ENCODE results near the gene LNPK. TPM values are rescaled to one million over a fixed set of nuclear protein-coding genes. Genes with fewer than 3 reads are reported as not detected.

The LNPK gene
- polyA plus RNA-seq, 1 donor from 2014 or later: 46.7 TPM

DNA sequence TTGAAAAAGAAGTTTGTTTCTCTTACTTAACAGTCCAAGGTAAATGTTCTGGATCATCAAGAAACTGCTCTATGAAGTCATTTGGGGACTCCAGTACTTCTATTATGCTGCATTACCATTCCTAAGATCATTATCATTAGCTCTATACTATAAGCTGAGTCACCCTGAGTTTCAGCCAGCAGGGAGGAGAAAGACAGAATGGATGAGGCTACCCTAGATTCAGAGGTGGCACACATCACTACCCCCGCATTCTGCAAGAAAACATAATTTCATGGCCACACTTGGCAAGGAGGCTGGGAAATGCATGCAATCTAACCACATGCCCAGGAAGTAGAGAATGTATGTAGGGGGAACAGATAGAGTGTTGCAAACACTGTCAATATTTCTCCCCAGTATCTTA, 16.6 kb upstream of the LNPK start:
- H3K79me2 ChIP-seq (replicated peaks; ENCODE audit: insufficient read depth, low read length): no peaks in the 10 kb centered on the region
- H3K27ac ChIP-seq (ENCODE audit: low read length): no peak overlapping the region
- H3K4me3 ChIP-seq (ENCODE audit: low read length): no peak overlapping the region
- no peaks in the 10 kb centered on the region for H4K20me1 ChIP-seq (ENCODE audit: insufficient read depth)
- H3K4me2 ChIP-seq (ENCODE audit: low read length): no peak overlapping the region
- H3K36me3 ChIP-seq (ENCODE audit: insufficient read depth, low read length): no peaks in the 10 kb centered on the region
- no peaks in the 10 kb centered on the region for H3K9me3 ChIP-seq (ENCODE audit: low read length)
- no peaks in the 10 kb centered on the region for H3F3A ChIP-seq (ENCODE audit: insufficient read depth, low read length, poor library complexity, severe bottlenecking)
- no peak overlapping the region for H3K9ac ChIP-seq (ENCODE audit: low read length)
- no peaks in the 10 kb centered on the region for H3K9me2 ChIP-seq (ENCODE audit: insufficient read depth, low read length)
- no peak for TF ChIP-seq RAD21 (conservative IDR thresholded peaks at IDR 0.05)
- no peak for TF ChIP-seq SMC3 (conservative IDR thresholded peaks at IDR 0.05; ENCODE audit: poor library complexity)
- no peak for TF ChIP-seq EZH2 (IDR thresholded peaks at IDR 0.05; ENCODE audit: borderline replicate concordance, insufficient read depth, low read length, poor library complexity, severe bottlenecking)
- no peak for TF ChIP-seq TAF1 (IDR thresholded peaks at IDR 0.05; ENCODE audit: low read depth)
- TF ChIP-seq, protein P1, sequence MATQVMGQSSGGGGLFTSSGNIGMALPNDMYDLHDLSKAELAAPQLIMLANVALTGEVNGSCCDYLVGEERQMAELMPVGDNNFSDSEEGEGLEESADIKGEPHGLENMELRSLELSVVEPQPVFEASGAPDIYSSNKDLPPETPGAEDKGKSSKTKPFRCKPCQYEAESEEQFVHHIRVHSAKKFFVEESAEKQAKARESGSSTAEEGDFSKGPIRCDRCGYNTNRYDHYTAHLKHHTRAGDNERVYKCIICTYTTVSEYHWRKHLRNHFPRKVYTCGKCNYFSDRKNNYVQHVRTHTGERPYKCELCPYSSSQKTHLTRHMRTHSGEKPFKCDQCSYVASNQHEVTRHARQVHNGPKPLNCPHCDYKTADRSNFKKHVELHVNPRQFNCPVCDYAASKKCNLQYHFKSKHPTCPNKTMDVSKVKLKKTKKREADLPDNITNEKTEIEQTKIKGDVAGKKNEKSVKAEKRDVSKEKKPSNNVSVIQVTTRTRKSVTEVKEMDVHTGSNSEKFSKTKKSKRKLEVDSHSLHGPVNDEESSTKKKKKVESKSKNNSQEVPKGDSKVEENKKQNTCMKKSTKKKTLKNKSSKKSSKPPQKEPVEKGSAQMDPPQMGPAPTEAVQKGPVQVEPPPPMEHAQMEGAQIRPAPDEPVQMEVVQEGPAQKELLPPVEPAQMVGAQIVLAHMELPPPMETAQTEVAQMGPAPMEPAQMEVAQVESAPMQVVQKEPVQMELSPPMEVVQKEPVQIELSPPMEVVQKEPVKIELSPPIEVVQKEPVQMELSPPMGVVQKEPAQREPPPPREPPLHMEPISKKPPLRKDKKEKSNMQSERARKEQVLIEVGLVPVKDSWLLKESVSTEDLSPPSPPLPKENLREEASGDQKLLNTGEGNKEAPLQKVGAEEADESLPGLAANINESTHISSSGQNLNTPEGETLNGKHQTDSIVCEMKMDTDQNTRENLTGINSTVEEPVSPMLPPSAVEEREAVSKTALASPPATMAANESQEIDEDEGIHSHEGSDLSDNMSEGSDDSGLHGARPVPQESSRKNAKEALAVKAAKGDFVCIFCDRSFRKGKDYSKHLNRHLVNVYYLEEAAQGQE (IDR thresholded peaks at IDR 0.05; ENCODE audit: borderline replicate concordance): no peak
- TF ChIP-seq POLR2AphosphoS5 (IDR thresholded peaks at IDR 0.05): no peak
- TF ChIP-seq MXI1 (conservative IDR thresholded peaks at IDR 0.05; ENCODE audit: poor library complexity, severe bottlenecking): no peak
- TF ChIP-seq EP300 (conservative IDR thresholded peaks at IDR 0.05; ENCODE audit: poor library complexity, severe bottlenecking): no peak
- TF ChIP-seq, protein P2, sequence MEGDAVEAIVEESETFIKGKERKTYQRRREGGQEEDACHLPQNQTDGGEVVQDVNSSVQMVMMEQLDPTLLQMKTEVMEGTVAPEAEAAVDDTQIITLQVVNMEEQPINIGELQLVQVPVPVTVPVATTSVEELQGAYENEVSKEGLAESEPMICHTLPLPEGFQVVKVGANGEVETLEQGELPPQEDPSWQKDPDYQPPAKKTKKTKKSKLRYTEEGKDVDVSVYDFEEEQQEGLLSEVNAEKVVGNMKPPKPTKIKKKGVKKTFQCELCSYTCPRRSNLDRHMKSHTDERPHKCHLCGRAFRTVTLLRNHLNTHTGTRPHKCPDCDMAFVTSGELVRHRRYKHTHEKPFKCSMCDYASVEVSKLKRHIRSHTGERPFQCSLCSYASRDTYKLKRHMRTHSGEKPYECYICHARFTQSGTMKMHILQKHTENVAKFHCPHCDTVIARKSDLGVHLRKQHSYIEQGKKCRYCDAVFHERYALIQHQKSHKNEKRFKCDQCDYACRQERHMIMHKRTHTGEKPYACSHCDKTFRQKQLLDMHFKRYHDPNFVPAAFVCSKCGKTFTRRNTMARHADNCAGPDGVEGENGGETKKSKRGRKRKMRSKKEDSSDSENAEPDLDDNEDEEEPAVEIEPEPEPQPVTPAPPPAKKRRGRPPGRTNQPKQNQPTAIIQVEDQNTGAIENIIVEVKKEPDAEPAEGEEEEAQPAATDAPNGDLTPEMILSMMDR (IDR thresholded peaks at IDR 0.05; ENCODE audit: poor library complexity, severe bottlenecking): no peak
- H2AFZ ChIP-seq (ENCODE audit: low read depth, low read length): no peak overlapping the region
- H3K27me3 ChIP-seq (ENCODE audit: insufficient read depth, low read depth, low read length): no peaks in the 10 kb centered on the region

DNA sequence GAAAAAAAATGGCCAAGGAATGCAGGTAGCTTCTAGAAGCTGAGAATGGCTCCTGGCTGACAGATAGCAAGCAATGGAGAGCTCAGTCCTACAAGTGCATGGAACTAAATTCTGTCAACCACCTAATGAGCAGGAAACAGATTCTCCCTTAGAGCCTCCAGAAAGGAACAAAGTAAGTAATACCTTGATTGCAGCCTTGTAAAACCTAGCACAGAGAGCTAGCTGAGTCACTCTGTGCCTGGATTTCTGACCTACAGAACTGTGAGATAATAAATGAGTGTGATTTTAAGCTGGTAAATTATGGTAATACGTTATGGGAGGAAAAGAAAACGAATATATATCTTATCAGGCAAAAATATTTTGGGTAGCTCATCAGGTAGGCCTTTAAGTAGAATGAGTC, 7.4 kb upstream of the LNPK start:
- no peak for TF ChIP-seq TAF1 (IDR thresholded peaks at IDR 0.05; ENCODE audit: low read depth)
- TF ChIP-seq, protein P2 (IDR thresholded peaks at IDR 0.05; ENCODE audit: poor library complexity, severe bottlenecking): no peak
- no peak for TF ChIP-seq EZH2 (IDR thresholded peaks at IDR 0.05; ENCODE audit: borderline replicate concordance, insufficient read depth, low read length, poor library complexity, severe bottlenecking)
- no peak for TF ChIP-seq SMC3 (conservative IDR thresholded peaks at IDR 0.05; ENCODE audit: poor library complexity)
- TF ChIP-seq RAD21 (conservative IDR thresholded peaks at IDR 0.05): no peak
- no peak for TF ChIP-seq EP300 (conservative IDR thresholded peaks at IDR 0.05; ENCODE audit: poor library complexity, severe bottlenecking)
- TF ChIP-seq POLR2AphosphoS5 (IDR thresholded peaks at IDR 0.05): no peak
- no peak for TF ChIP-seq MXI1 (conservative IDR thresholded peaks at IDR 0.05; ENCODE audit: poor library complexity, severe bottlenecking)
- TF ChIP-seq, protein P1 (IDR thresholded peaks at IDR 0.05; ENCODE audit: borderline replicate concordance): no peak
- Histone ChIP-seq H3F3A (ENCODE audit: insufficient read depth, low read length, poor library complexity, severe bottlenecking) (no peaks in the 10 kb centered on the region), H3K36me3 (ENCODE audit: insufficient read depth, low read length) (no peaks in the 10 kb centered on the region), H4K20me1 (ENCODE audit: insufficient read depth) (no peaks in the 10 kb centered on the region), H3K9ac (ENCODE audit: low read length) (no peak overlapping the region), H3K27me3 (ENCODE audit: insufficient read depth, low read depth, low read length) (no peaks in the 10 kb centered on the region), H3K27ac (ENCODE audit: low read length) (no peak overlapping the region), H3K4me2 (ENCODE audit: low read length) (no peak overlapping the region), H3K9me2 (ENCODE audit: insufficient read depth, low read length) (no peaks in the 10 kb centered on the region), H3K9me3 (ENCODE audit: low read length) (no peaks in the 10 kb centered on the region), H2AFZ (ENCODE audit: low read depth, low read length) (no peak overlapping the region), H3K4me3 (ENCODE audit: low read length) (no peak overlapping the region), H3K79me2 (replicated peaks; ENCODE audit: insufficient read depth, low read length) (no peaks in the 10 kb centered on the region)
